K562 (cell line): ENCODE results near the gene TPO. TPM values are rescaled to one million over a fixed set of nuclear protein-coding genes. Genes with fewer than 3 reads are reported as not detected.

ENCODE experiments used
- ATAC-seq: fragments of 200-7000 bp; cut with Tn5 transposase; 3 replicates; pipeline ENCODE4 v1.9.1; 2020; ENCODE audit warnings: moderate library complexity
- BruUV-seq: library from RNA; stranded (reverse); fragments of 400-500 nt; replicated peaks from 2 replicates; lab custom pipeline; 2021; lab: Mats Ljungman, UMichigan
- CTCF ChIA-PET: fragments of 300-600 bp; formaldehyde crosslinking; extraction: SDS; loops from one replicate; lab custom pipeline; 2021; ENCODE audit warnings: low intra/inter-chr PET ratio; lab: Yijun Ruan, JAX
- POLR2A ChIA-PET: fragments of 300-600, 350-650 bp; sonication (Branson Sonifier 250); formaldehyde crosslinking; extraction: SDS; loops from one replicate; lab custom pipeline; 2021; ENCODE audit warnings: antibody characterized with exemption, inconsistent platforms; lab: Yijun Ruan, JAX
- DNase-seq, 4 experiments: peaks; one replicate each; pipeline versions ENCODE4 v3.0.0 to v3.0.0-alpha.2; 2011 to 2018; ENCODE audit warnings: low spot score in 3 of 4, mixed read lengths in 3 of 4; ENCODE audit errors: extremely low read depth in 1 of 4
- FAIRE-seq: peaks from 2 replicates; lab custom pipeline; 2011; peaks lifted over from hg19 to GRCh38; lab: Jason Lieb, UNC
- H2AFZ ChIP-seq: 2 replicates; pipeline ENCODE4 v1.6.0; 2011; ENCODE audit warnings: low read depth, low read length, control low read depth, inconsistent platforms
- H3K27ac ChIP-seq: fragments of 200-600 bp; 3 replicates; pipeline ENCODE4 v1.8.0; 2011; ENCODE audit warnings: low read depth, mild to moderate bottlenecking, control low read depth, inconsistent platforms, low read length, moderate library complexity, mixed read lengths; ENCODE audit errors: extremely low read depth
- H3K27me3 ChIP-seq, 2 experiments: fragments of 300-600 bp in 1 of 2; 2 replicates in 1 of 2; 3 replicates in 1 of 2; pipeline versions ENCODE4 v1.6.0 to v1.8.0; 2011; ENCODE audit warnings: inconsistent platforms in 2 of 2, low read length in 2 of 2, mild to moderate bottlenecking in 1 of 2, mixed read lengths in 1 of 2, moderate library complexity in 1 of 2; ENCODE audit not compliant: control insufficient read depth in 2 of 2, insufficient read depth in 2 of 2
- H3K36me3 ChIP-seq: fragments of 300-600 bp; 3 replicates; pipeline ENCODE4 v1.8.0; 2011; ENCODE audit warnings: mild to moderate bottlenecking, low read length, inconsistent platforms; ENCODE audit not compliant: control insufficient read depth, insufficient read depth
- H3K4me1 ChIP-seq, 2 experiments: fragments of 200-600 bp in 1 of 2; replicated peaks in 1 of 2; 2 replicates in 1 of 2; 3 replicates in 1 of 2; pipeline versions ENCODE4 v1.5.1 to v1.8.0; 2011; ENCODE audit warnings: inconsistent platforms in 2 of 2, low read length in 2 of 2, mild to moderate bottlenecking in 1 of 2, mixed read lengths in 1 of 2, moderate library complexity in 1 of 2; ENCODE audit not compliant: control insufficient read depth in 2 of 2, insufficient read depth in 2 of 2
- H3K4me2 ChIP-seq: 2 replicates; pipeline ENCODE4 v1.6.1; 2011; ENCODE audit warnings: low read length, control low read depth, inconsistent platforms, mixed read lengths; ENCODE audit not compliant: insufficient read depth
- H3K4me3 ChIP-seq: fragments of 200-600 bp; sonication (generic), shearing (Covaris generic); 2 replicates; pipeline ENCODE4 v1.5.1; 2016; ENCODE audit warnings: control low read depth, inconsistent platforms
- H3K79me2 ChIP-seq: fragments of 200-600 bp; 3 replicates; pipeline ENCODE4 v1.8.0; 2011; ENCODE audit warnings: low read length, inconsistent platforms; ENCODE audit not compliant: control insufficient read depth, insufficient read depth
- H3K9ac ChIP-seq, 2 experiments: 2 replicates each; pipeline versions ENCODE4 v1.6.0 to v1.6.1; 2011; ENCODE audit warnings: low read depth in 2 of 2, low read length in 2 of 2, control low read depth in 1 of 2, inconsistent platforms in 1 of 2, mild to moderate bottlenecking in 1 of 2, mixed read lengths in 1 of 2; ENCODE audit not compliant: insufficient read depth in 1 of 2
- H3K9me1 ChIP-seq: one replicate; pipeline ENCODE4 v1.6.0; 2011; ENCODE audit warnings: inconsistent platforms, mild to moderate bottlenecking, low read length, moderate library complexity; ENCODE audit not compliant: control insufficient read depth, insufficient read depth
- H3K9me3 ChIP-seq: replicated peaks from 2 replicates; pipeline ENCODE4 v1.5.1; 2011; ENCODE audit warnings: low read depth, low read length, inconsistent platforms; ENCODE audit not compliant: control insufficient read depth, insufficient read depth
- H4K20me1 ChIP-seq: replicated peaks from 2 replicates; pipeline ENCODE4 v1.6.1; 2011; ENCODE audit warnings: low read length, inconsistent platforms, mixed read lengths; ENCODE audit not compliant: control insufficient read depth, insufficient read depth
- DEAF1 ChIP-seq: fragments of 450-650 bp; formaldehyde crosslinking; IDR thresholded peaks from 2 replicates; pipeline ENCODE4 v1.4.0; 2020; ENCODE audit warnings: mild to moderate bottlenecking, moderate library complexity
- HMG20A ChIP-seq: fragments of 450-650 bp; formaldehyde crosslinking; conservative IDR thresholded peaks from 2 replicates; pipeline ENCODE4 v1.4.0; 2020; ENCODE audit warnings: mild to moderate bottlenecking, mixed read lengths
- PTBP1 ChIP-seq: fragments of 200-400 bp; formaldehyde crosslinking; IDR thresholded peaks from 2 replicates; pipeline ENCODE4 v1.6.1; 2017; ENCODE audit warnings: low read depth, low read length
- STAT5B ChIP-seq: fragments of 250-450 bp; sonication (Bioruptor Pico); IDR thresholded peaks from 2 replicates; pipeline ENCODE4 v1.8.0; 2021; ENCODE audit warnings: mild to moderate bottlenecking, inconsistent platforms
- ZNF583 ChIP-seq: fragments of 250-450 bp; sonication (Bioruptor Pico); IDR thresholded peaks from 2 replicates; pipeline ENCODE4 v1.4.0; 2020
- WGBS: fragments of 100-300 bp; shearing (Covaris generic); methylation state at CpG from one replicate; pipeline ENCODE4 v1.1.6; 2016; ENCODE audit warnings: low coverage, mixed read lengths; ENCODE audit not compliant: insufficient coverage; ENCODE audit errors: missing lambda C conversion rate; 5-methylcytosine and 5-hydroxymethylcytosine counted together
- in situ Hi-C: fragments of 300-500 bp; cut with MboI; formaldehyde crosslinking; loops from 4 replicates; pipeline ENCODE4 v1.15.0; 2018; ENCODE audit warnings: inconsistent platforms, mixed read lengths
- intact Hi-C: fragments of 100-400 bp; cut with micrococcal nuclease; formaldehyde crosslinking; loops from 2 replicates; pipeline ENCODE4 v1.14.2; 2022
- polyA plus RNA-seq, 8 experiments: library from polyadenylated mRNA; depleted of rRNA in 4 of 8; stranded (reverse) in 5 of 8; unstranded in 3 of 8; fragments of >200 nt; fragmentation: Nextera tagmentation in 2 of 8; fragmentation: Illumina TruSeq in 1 of 8; extraction: Ambion mirVana in 2 of 8; extraction: Trizol in 1 of 8; gene quantifications; 2 replicates each; pipeline versions ENCODE4 v1.2.1 to v1.2.3, GENCODE V29; 2011 to 2014; ENCODE audit warnings: inconsistent platforms in 1 of 8, missing spikeins in 1 of 8
- total RNA-seq, 7 experiments: library from RNA; depleted of rRNA in 6 of 7; stranded (reverse); fragments of >200 nt in 6 of 7; fragmentation: Illumina TruSeq in 2 of 7; extraction: Trizol in 2 of 7; gene quantifications; 2 replicates each; pipeline versions ENCODE4 v1.2.1 to v1.2.3, GENCODE V29; 2011 to 2021; ENCODE audit warnings: low replicate concordance in 1 of 7
- TF ChIP-seq, protein P1 (sequence below): fragments of 250-450 bp; sonication (Bioruptor Pico); IDR thresholded peaks from 2 replicates; pipeline ENCODE4 v1.8.0; 2021; ENCODE audit warnings: borderline replicate concordance, mild to moderate bottlenecking, moderate library complexity; ENCODE audit not compliant: poor library complexity, severe bottlenecking
- TF ChIP-seq, protein P2 (sequence below): sonication (generic); formaldehyde crosslinking; IDR thresholded peaks from 2 replicates; pipeline ENCODE4 v1.8.1; 2023; ENCODE audit warnings: mild to moderate bottlenecking, missing genetic modification reagents

TPO gene
- total and polyA plus RNA-seq, 9 of the 15 experiments (the other 6 are each of a cell fraction or from before 2014, with no cell fraction given), result not detected

DNA sequence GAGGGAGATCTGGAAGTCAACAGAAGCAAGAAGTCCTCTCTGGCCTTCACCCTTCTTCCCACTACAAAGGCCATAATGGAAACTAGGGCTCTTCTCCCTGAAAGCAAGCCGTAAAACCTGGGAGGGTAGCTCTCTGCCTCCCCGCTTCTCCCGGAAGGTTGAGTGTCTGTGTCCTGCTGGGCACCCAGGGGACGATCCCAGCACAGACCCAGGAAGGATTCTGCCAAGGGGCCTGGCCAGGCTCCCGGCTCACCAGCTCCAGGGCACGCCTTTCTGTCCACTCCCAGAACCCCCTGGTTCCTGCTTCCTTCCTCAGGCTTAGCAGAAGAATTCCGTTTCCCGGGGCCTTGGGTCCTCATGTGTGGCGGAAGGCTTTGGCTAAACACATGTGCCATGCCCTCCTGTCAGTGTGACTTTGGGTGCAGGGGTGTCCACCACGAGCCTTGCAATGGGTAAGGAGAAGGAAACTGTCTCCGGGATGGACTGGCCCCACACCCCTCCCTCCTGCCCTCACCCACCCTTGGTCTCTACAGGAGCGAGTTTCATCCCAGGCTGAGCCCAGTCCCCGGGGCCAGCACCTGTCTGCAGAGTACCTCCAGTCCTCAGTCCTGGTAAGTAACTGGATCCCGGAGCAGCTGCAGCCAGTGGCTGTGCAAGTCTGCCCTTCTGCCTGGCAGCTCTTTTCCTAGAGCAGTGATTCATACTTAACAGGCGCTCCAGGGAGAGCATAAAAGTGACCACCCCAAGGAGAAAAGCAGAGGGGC is 135.8 kb downstream of the TPO start:
- WGBS, result 0% methylated on average over 9 of the region's 15 CpGs
- no peak for FAIRE-seq

More for the DNA sequence above, 135.8 kb downstream of the TPO start:
- Histone ChIP-seq H3K27me3 (peaks cover 0 to 6% of the 10 kb centered on the region in 2 experiments; a peak in 2 of 5 replicates), H2AFZ (no peak overlapping the region), H3K9ac (no peak overlapping the region), H3K9me3 (no peaks in the 10 kb centered on the region), H3K36me3 (no peaks in the 10 kb centered on the region), H3K4me1 (peaks cover 0 to 6% of the 10 kb centered on the region in 2 experiments; a peak in 2 of 5 replicates), H3K79me2 (no peaks in the 10 kb centered on the region), H3K4me3 (no peak overlapping the region), H4K20me1 (no peaks in the 10 kb centered on the region; the same call in 1 of the 2 replicates), H3K27ac (no peak overlapping the region), H3K4me2 (no peak overlapping the region), H3K9me1 (no peaks in the 10 kb centered on the region)
- intact Hi-C loops (loop anchor here (2.0 to 10.0 kb wide), 3 partner anchors 314 to 1020 kb away; partner anchors contain the start of gene SNTG2), in situ Hi-C loops (loop anchor here (25.0 kb wide), 1 partner anchor 837 kb away; no protein-coding TSS in a partner anchor)
- DNase-seq (no peak), ATAC-seq (no peak)
- BruUV-seq, result no TSS peak
- TF ChIP-seq DEAF1 (no peak), ZNF583 (CRISPR knock-in tag) (no peak), PTBP1 (no peak), HMG20A (CRISPR knock-in tag) (no peak), STAT5B (no peak)
- TF ChIP-seq, protein P1, sequence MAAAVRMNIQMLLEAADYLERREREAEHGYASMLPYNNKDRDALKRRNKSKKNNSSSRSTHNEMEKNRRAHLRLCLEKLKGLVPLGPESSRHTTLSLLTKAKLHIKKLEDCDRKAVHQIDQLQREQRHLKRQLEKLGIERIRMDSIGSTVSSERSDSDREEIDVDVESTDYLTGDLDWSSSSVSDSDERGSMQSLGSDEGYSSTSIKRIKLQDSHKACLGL, result no peak
- TF ChIP-seq, protein P2, sequence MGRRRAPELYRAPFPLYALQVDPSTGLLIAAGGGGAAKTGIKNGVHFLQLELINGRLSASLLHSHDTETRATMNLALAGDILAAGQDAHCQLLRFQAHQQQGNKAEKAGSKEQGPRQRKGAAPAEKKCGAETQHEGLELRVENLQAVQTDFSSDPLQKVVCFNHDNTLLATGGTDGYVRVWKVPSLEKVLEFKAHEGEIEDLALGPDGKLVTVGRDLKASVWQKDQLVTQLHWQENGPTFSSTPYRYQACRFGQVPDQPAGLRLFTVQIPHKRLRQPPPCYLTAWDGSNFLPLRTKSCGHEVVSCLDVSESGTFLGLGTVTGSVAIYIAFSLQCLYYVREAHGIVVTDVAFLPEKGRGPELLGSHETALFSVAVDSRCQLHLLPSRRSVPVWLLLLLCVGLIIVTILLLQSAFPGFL (CRISPR knock-in tag), result no peak
- CTCF ChIA-PET, result no interaction called here
- POLR2A ChIA-PET, result interaction anchor here (0.8 kb wide), 1 partner anchor 82 kb away, joined by 3 read pairs; no protein-coding TSS in a partner anchor
